MM.1S (cell line): Measurements from ENCODE around the gene DHX30.

ENCODE experiments used
- DNase-seq: peaks from one replicate; pipeline ENCODE4 v3.0.0-alpha.2; 2015
- H2AFZ ChIP-seq: fragments of 300-600 bp; sonication (generic); 2 replicates; pipeline ENCODE4 v1.6.0; 2016; ENCODE audit warnings: antibody characterized with exemption, low read length
- H3F3A ChIP-seq: fragments of 300-600 bp; sonication (generic); 2 replicates; pipeline ENCODE4 v1.6.1; 2016; ENCODE audit warnings: mild to moderate bottlenecking, antibody characterized with exemption, low read length, moderate library complexity, mixed read lengths; ENCODE audit not compliant: insufficient read depth
- H3K27ac ChIP-seq: fragments of 300-600 bp; sonication (generic); 2 replicates; pipeline ENCODE4 v1.5.1; 2016; ENCODE audit warnings: mild to moderate bottlenecking, low read length
- H3K27me3 ChIP-seq: fragments of 300-600 bp; sonication (generic); replicated peaks from 2 replicates; pipeline ENCODE4 v1.6.0; 2016; ENCODE audit warnings: low read length; ENCODE audit not compliant: insufficient read depth
- H3K36me3 ChIP-seq: fragments of 300-600 bp; sonication (generic); replicated peaks from 2 replicates; pipeline ENCODE4 v1.6.1; 2016; ENCODE audit warnings: mild to moderate bottlenecking, low read length, mixed read lengths; ENCODE audit not compliant: insufficient read depth
- H3K4me1 ChIP-seq: fragments of 300-600 bp; sonication (generic); 2 replicates; pipeline ENCODE4 v1.6.1; 2016; ENCODE audit warnings: low read length, mixed read lengths
- H3K4me2 ChIP-seq: fragments of 300-600 bp; sonication (generic); 2 replicates; pipeline ENCODE4 v1.6.0; 2016; ENCODE audit warnings: low read depth, low read length
- H3K4me3 ChIP-seq: fragments of 300-600 bp; sonication (generic); 2 replicates; pipeline ENCODE4 v1.5.1; 2016; ENCODE audit warnings: low read length, mixed read lengths
- H3K79me2 ChIP-seq: fragments of 300-600 bp; sonication (generic); 2 replicates; pipeline ENCODE4 v1.6.1; 2016; ENCODE audit warnings: mixed run types, low read length, mixed read lengths
- H3K9ac ChIP-seq: fragments of 300-600 bp; sonication (generic); 2 replicates; pipeline ENCODE4 v1.6.1; 2016; ENCODE audit warnings: low read length, mixed read lengths
- H3K9me2 ChIP-seq: fragments of 300-600 bp; sonication (generic); replicated peaks from 2 replicates; pipeline ENCODE4 v1.6.1; 2016; ENCODE audit warnings: mild to moderate bottlenecking, low read length, mixed read lengths; ENCODE audit not compliant: insufficient read depth
- H3K9me3 ChIP-seq: fragments of 300-600 bp; sonication (generic); replicated peaks from 2 replicates; pipeline ENCODE4 v1.6.1; 2016; ENCODE audit warnings: mild to moderate bottlenecking, low read length, mixed read lengths; ENCODE audit not compliant: insufficient read depth
- H4K20me1 ChIP-seq: fragments of 300-600 bp; sonication (generic); 2 replicates; pipeline ENCODE4 v1.6.1; 2016; ENCODE audit warnings: mild to moderate bottlenecking, low read length, moderate library complexity, mixed read lengths; ENCODE audit not compliant: insufficient read depth
- EZH2 ChIP-seq: fragments of 300-600 bp; sonication (generic); optimal IDR thresholded peaks from 2 replicates; pipeline ENCODE3; 2017; ENCODE audit warnings: low read depth, mild to moderate bottlenecking, antibody characterized with exemption, low read length, mixed read lengths
- EZH2phosphoT487 ChIP-seq: fragments of 300-600 bp; sonication (generic); IDR thresholded peaks from 2 replicates; pipeline ENCODE4 v1.6.1; 2018; ENCODE audit warnings: antibody characterized with exemption, low read length
- TF ChIP-seq, protein P1 (sequence below): fragments of 300-600 bp; sonication (generic); IDR thresholded peaks from 2 replicates; pipeline ENCODE4 v1.5.1; 2016; ENCODE audit warnings: antibody characterized with exemption, low read length, mixed read lengths

DHX30 gene

GRCh38 chr3:47877719-47878118, 74.8 kb downstream of the DHX30 start:
- no peak for DNase-seq
- H3F3A ChIP-seq: no peaks in the 10 kb centered on the region
- H3K36me3 ChIP-seq: no peaks in the 10 kb centered on the region

GRCh38 chr3:47882338-47882737, 79.4 kb downstream of the DHX30 start:
- no peaks in the 10 kb centered on the region for H3K9me3 ChIP-seq
- H3K4me2 ChIP-seq: no peak overlapping the region
- TF ChIP-seq, protein P1, sequence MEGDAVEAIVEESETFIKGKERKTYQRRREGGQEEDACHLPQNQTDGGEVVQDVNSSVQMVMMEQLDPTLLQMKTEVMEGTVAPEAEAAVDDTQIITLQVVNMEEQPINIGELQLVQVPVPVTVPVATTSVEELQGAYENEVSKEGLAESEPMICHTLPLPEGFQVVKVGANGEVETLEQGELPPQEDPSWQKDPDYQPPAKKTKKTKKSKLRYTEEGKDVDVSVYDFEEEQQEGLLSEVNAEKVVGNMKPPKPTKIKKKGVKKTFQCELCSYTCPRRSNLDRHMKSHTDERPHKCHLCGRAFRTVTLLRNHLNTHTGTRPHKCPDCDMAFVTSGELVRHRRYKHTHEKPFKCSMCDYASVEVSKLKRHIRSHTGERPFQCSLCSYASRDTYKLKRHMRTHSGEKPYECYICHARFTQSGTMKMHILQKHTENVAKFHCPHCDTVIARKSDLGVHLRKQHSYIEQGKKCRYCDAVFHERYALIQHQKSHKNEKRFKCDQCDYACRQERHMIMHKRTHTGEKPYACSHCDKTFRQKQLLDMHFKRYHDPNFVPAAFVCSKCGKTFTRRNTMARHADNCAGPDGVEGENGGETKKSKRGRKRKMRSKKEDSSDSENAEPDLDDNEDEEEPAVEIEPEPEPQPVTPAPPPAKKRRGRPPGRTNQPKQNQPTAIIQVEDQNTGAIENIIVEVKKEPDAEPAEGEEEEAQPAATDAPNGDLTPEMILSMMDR: no peak
- no peak for TF ChIP-seq EZH2phosphoT487
- no peak for TF ChIP-seq EZH2
- H3F3A ChIP-seq: peaks cover 4% of the 10 kb centered on the region; the same call in 1 of the 2 replicates
- DNase-seq: no peak
- no peaks in the 10 kb centered on the region for H3K79me2 ChIP-seq
- H3K36me3 ChIP-seq: no peaks in the 10 kb centered on the region; the same call in 1 of the 2 replicates
- H3K4me3 ChIP-seq: no peak overlapping the region
- no peaks in the 10 kb centered on the region for H3K9me2 ChIP-seq
- no peak overlapping the region for H3K27ac ChIP-seq
- H3K9ac ChIP-seq: no peak overlapping the region
- no peaks in the 10 kb centered on the region for H3K4me1 ChIP-seq
- H3K27me3 ChIP-seq: no peaks in the 10 kb centered on the region
- H4K20me1 ChIP-seq: no peaks in the 10 kb centered on the region
- H2AFZ ChIP-seq: no peak overlapping the region

More at GRCh38 chr3:47877719-47878118, 74.8 kb downstream of the DHX30 start:
- Histone ChIP-seq H2AFZ (no peak overlapping the region), H3K9me2 (no peaks in the 10 kb centered on the region), H3K4me1 (no peaks in the 10 kb centered on the region), H4K20me1 (no peaks in the 10 kb centered on the region), H3K4me3 (no peak overlapping the region), H3K79me2 (no peaks in the 10 kb centered on the region), H3K4me2 (no peak overlapping the region), H3K27ac (no peak overlapping the region), H3K27me3 (no peaks in the 10 kb centered on the region), H3K9ac (no peak overlapping the region), H3K9me3 (no peaks in the 10 kb centered on the region)
- no peak for TF ChIP-seq EZH2phosphoT487
- TF ChIP-seq EZH2: no peak
- TF ChIP-seq, protein P1: no peak

- H3K9ac ChIP-seq: no peak overlapping the region
- no peaks in the 10 kb centered on the region for H3K4me1 ChIP-seq
- no peak overlapping the region for H3K27ac ChIP-seq
- TF ChIP-seq EZH2 (no peak), EZH2phosphoT487 (no peak)
- TF ChIP-seq, protein P1: no peak
- no peaks in the 10 kb centered on the region for H3K27me3 ChIP-seq
- H3K36me3 ChIP-seq: no peaks in the 10 kb centered on the region; the same call in 1 of the 2 replicates
- H3K9me3 ChIP-seq: no peaks in the 10 kb centered on the region
- DNase-seq: peak; percentile 34
- no peak overlapping the region for H2AFZ ChIP-seq
- H3F3A ChIP-seq: peaks cover 4% of the 10 kb centered on the region; the same call in 1 of the 2 replicates
- no peaks in the 10 kb centered on the region for H4K20me1 ChIP-seq
- H3K79me2 ChIP-seq: no peaks in the 10 kb centered on the region
- H3K4me2 ChIP-seq: no peak overlapping the region
- H3K9me2 ChIP-seq: no peaks in the 10 kb centered on the region
- no peak overlapping the region for H3K4me3 ChIP-seq
Measured at GRCh38 chr3:47884603-47885002, 81.7 kb downstream of the DHX30 start.
